ENCODE data around the gene FEZ2.

The FEZ2 gene

DNA sequence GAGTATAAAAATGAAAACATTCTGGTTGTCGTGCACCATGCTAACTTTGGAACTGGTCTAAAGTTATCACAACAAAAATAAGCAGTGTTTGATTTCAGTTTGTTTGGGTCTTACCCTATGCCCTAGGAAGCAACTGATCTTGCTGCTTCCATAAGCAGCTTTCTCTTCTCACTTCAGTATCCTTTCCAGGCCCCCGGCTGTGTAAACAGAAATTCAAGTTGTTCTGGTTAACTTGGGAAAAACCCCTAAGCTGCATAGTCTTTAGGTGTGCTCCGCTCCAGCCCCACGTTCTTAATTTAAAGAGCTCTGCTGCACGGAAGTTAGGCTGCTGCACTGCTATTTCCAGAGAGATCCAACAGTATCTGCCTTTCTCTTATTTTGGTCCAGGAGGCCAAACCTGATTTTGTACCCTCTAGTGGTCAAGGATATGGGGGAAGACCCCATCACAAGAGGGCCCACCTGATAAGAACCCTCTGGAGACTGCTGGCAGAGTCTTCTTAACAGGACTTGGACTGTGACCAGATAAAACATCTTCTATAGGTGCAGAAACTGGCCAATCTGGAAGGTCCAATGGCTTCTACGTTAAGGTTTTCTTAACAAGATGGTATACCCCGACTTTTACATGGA, 69.1 kb downstream of the FEZ2 start:
- DNase-seq (ENCODE audit: low read depth): no peak
- TF ChIP-seq, protein P1, sequence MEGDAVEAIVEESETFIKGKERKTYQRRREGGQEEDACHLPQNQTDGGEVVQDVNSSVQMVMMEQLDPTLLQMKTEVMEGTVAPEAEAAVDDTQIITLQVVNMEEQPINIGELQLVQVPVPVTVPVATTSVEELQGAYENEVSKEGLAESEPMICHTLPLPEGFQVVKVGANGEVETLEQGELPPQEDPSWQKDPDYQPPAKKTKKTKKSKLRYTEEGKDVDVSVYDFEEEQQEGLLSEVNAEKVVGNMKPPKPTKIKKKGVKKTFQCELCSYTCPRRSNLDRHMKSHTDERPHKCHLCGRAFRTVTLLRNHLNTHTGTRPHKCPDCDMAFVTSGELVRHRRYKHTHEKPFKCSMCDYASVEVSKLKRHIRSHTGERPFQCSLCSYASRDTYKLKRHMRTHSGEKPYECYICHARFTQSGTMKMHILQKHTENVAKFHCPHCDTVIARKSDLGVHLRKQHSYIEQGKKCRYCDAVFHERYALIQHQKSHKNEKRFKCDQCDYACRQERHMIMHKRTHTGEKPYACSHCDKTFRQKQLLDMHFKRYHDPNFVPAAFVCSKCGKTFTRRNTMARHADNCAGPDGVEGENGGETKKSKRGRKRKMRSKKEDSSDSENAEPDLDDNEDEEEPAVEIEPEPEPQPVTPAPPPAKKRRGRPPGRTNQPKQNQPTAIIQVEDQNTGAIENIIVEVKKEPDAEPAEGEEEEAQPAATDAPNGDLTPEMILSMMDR (IDR thresholded peaks at IDR 0.05; ENCODE audit: low read depth, low read length, missing control alignments): no peak
- no peak overlapping the region for H3K4me3 ChIP-seq (ENCODE audit: low read depth, low read length)

DNA sequence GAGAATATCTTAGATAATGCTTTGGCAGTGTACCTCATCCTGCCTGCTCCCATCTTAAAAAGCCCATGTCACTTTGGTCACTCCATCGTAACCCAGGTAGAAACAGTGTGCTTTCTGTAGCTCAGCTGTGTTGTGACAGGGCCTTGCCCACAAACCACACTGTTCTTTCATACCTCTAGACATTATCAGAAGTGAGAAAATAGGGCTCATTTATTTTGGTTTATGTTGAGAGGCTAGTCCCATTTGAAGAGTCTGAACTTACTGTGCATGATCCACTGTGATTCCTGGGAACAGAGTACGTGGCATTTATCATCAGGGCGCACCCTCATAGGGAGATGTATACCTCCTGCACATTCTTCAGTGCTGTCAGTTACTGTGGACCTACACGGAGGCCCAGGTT, 69.7 kb downstream of the FEZ2 start:
- no peak for DNase-seq (ENCODE audit: low read depth)
- TF ChIP-seq, protein P1 (IDR thresholded peaks at IDR 0.05; ENCODE audit: low read depth, low read length, missing control alignments): no peak
- no peak overlapping the region for H3K4me3 ChIP-seq (ENCODE audit: low read depth, low read length)

DNA sequence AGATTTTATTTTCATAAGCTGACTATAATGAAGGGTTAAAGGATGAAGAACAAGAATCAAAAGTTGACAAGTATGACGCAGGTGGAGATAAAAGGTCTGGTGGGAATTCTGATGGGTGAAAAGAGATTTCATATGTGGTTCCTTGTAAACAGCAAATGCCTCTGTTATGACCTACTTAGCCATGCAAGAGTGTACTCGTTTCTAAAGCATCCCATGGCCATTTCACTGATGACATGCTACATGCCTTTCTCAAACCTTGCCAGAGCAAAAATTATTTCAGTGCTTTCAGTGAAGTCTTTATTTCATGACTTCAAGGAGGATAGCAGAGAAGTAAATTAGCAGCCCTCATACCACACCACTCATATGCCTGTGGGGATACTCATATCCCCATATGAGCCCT, 71.7 kb downstream of the FEZ2 start:
- DNase-seq (ENCODE audit: low read depth): no peak
- H3K4me3 ChIP-seq (ENCODE audit: low read depth, low read length): no peak overlapping the region
- TF ChIP-seq, protein P1 (IDR thresholded peaks at IDR 0.05; ENCODE audit: low read depth, low read length, missing control alignments): no peak

DNA sequence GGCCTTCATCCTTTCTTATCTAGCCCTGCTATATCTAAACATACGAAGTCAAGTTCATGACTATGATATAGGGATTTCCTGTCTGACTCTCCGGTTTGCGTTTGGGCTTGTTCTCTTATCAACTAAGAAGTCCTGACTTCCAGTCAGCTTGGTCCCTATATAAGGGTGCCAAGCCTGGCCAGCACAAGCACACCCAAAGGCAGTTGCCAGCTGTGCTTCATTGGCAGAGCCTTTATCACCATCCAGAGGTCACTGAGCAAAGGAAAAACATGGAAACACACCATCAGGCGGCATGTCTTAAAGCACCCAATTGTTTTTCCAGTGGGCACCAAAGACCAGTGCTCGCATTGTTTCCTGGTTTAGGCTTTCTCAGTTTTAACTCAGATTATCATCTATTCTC, 72.7 kb downstream of the FEZ2 start:
- no peak overlapping the region for H3K4me3 ChIP-seq (ENCODE audit: low read depth, low read length)
- no peak for DNase-seq (ENCODE audit: low read depth)
- TF ChIP-seq, protein P1 (IDR thresholded peaks at IDR 0.05; ENCODE audit: low read depth, low read length, missing control alignments): no peak

DNA sequence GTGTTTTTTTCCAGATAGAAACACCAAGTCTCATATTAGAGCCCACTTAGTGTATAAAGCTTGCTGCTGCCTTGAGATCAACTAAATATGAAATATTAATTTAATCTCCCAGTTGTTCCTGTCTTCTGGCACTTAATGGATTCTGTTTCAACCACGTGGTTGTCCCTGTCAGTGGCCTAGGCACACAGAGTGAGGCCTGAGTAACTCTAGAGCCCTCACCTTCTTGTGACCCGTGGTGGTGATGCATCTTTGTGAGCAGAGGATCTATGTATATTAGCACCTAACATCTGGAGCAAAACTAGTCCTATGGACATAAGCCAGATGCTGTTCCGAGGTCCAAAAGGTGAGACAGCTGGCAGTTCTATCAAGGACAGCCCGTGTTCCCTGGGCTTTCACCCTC, 74.8 kb downstream of the FEZ2 start:
- H3K4me3 ChIP-seq (ENCODE audit: low read depth, low read length): no peak overlapping the region
- TF ChIP-seq, protein P1 (IDR thresholded peaks at IDR 0.05; ENCODE audit: low read depth, low read length, missing control alignments): no peak
- DNase-seq (ENCODE audit: low read depth): no peak

DNA sequence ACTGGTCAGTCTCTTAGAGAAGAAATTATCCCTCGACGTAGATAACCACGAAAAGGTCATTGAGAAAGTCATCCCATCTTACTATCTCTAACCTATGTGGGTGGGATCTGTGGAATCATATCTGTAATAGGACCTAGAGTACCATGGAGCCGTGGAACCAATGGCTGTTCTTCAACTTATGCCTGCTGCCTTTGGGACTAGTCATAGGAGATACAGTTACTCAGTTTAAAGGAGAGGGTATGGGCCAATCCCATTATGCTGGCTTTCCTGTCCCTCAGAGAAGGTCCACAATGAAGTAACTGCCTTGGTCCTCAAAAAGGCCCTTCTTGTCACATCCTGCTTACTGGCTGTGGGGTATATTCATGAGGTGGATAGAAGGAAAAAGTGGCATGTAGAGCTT, 77.5 kb downstream of the FEZ2 start:
- TF ChIP-seq, protein P1 (IDR thresholded peaks at IDR 0.05; ENCODE audit: low read depth, low read length, missing control alignments): no peak
- H3K4me3 ChIP-seq (ENCODE audit: low read depth, low read length): no peak overlapping the region
- no peak for DNase-seq (ENCODE audit: low read depth)

DNA sequence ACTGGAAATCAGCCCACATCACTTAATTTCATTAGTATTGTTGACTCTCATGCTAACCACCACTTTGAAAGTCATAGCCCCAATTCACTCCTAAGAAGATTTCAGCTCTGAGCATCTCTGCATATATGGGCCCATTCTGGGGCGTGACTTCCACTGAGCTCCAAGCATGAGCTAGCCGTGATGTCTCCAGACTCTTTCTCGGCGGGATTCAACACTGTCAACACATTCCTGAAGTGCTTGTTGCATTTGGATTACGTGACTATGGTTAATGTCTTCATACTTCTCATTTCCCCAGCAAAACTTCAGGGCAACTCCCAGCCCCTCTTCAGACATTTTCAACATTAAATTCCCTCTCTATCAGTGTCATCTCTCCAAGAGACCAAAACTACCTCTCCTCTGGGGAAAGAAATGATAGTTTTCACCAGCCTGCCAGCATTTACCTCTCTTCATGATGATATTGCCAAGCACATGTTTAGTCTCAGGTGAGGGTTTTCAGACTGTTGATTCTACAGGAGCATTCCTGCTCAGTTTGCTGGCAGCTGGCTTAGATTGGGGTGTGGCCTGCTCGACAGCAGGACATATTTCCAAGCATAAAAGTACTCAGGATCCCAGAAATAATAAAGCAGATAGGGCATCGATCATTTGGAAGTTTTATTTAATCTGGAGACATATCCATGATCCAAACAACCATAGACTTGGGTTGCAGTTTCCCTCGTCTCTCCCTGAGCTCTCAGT, 81.7 kb downstream of the FEZ2 start:
- TF ChIP-seq, protein P1 (IDR thresholded peaks at IDR 0.05; ENCODE audit: low read depth, low read length, missing control alignments): no peak
- H3K4me3 ChIP-seq (ENCODE audit: low read depth, low read length): no peak overlapping the region
- no peak for DNase-seq (ENCODE audit: low read depth)

Data from GM12864 (cell line).